KOPT-K1 (cell line): Measurements from ENCODE around the gene BABAM2.
"Not testable (repeated sequence)": the region's sequence is repeated elsewhere in the genome, so short reads cannot be mapped to it uniquely, and the experiment has no call there.

Experiments used
- H3K27ac ChIP-seq: fragments of 200-600 bp; sonication (generic); 2 replicates; pipeline ENCODE4 v1.5.1; 2016; ENCODE audit warnings: antibody characterized with exemption, mild to moderate bottlenecking, low read depth, low read length; ENCODE audit not compliant: poor library complexity, severe bottlenecking
- H3K36me3 ChIP-seq: fragments of 200-600 bp; sonication (generic); 2 replicates; pipeline ENCODE4 v1.5.1; 2017; ENCODE audit warnings: antibody characterized with exemption, mild to moderate bottlenecking, low read length, moderate library complexity; ENCODE audit not compliant: insufficient read depth
- H3K9me3 ChIP-seq: fragments of 200-600 bp; sonication (generic); 2 replicates; pipeline ENCODE4 v1.5.1; 2017; ENCODE audit warnings: antibody characterized with exemption, low read length, mild to moderate bottlenecking; ENCODE audit not compliant: insufficient read depth, poor library complexity, severe bottlenecking

BABAM2 gene

GRCh38 chr2:28085201-28085600 lies 194.7 kb downstream of the BABAM2 start:
- H3K9me3 ChIP-seq: no peaks in the 10 kb centered on the region
- H3K27ac ChIP-seq: no peak overlapping the region
- no peaks in the 10 kb centered on the region for H3K36me3 ChIP-seq

- Histone ChIP-seq H3K9me3 (no peaks in the 10 kb centered on the region), H3K27ac (no peak overlapping the region), H3K36me3 (no peaks in the 10 kb centered on the region)
Measured at GRCh38 chr2:28086611-28087010, 196.1 kb downstream of the BABAM2 start.

DNA sequence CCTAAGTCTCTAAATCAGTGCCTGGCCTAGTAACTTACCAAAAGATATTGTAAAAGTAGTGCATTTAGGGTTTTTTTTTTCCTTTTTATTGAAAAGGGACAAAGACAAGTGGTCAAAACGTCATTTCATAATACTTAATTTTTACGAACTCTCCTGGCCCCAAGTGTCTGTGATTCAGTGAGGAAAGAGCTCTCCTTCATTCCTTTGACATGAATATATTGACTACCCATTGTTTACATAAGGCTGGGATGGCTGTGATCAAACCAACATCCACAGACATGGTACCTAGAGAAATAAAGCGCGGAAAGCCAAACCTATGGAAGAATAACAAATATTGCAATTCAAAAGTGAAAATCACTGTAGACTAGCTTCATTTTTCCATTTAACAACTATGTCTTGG lies 198.4 kb downstream of the BABAM2 start:
- no peak overlapping the region for H3K27ac ChIP-seq
- no peaks in the 10 kb centered on the region for H3K36me3 ChIP-seq
- no peaks in the 10 kb centered on the region for H3K9me3 ChIP-seq

DNA sequence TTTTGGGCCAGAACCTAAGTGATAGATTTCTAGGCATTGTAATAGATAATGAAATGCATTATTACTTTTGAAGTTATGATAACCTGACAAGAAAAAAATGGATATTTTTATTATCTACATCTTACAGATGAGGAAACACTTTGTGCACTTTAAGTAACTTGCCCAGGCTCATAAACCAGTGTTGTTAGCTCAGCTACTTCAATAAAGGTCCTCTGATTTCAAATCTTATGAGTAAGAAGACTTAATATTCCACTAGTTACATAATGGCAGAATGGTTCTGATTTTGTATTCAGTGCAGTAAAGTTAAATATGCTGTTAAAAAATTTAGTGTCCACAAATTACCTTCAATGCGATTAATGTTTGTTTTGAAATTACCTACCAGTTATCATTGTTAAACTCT lies 199.0 kb downstream of the BABAM2 start:
- H3K27ac ChIP-seq: no peak overlapping the region
- no peaks in the 10 kb centered on the region for H3K9me3 ChIP-seq
- H3K36me3 ChIP-seq: no peaks in the 10 kb centered on the region

DNA sequence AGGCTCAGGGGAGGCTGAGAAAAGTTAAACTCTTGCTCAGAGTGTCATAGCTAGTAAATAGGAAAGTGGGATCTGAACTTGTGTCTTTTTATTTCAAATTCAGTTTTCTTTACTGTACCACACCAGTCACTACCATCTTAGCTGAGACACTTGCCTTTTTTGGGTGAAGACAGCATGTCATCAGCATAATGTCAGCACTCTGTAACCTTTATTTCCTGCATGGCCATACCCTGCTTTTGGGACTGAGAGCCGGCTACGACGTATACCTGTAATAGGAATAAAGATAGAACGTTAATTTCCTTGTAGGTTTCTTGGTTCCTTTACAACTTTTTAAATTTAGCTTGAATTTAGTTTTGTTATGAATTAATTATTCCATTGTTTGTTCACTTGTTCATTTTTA lies 202.8 kb downstream of the BABAM2 start:
- no peaks in the 10 kb centered on the region for H3K9me3 ChIP-seq
- no peaks in the 10 kb centered on the region for H3K36me3 ChIP-seq
- no peak overlapping the region for H3K27ac ChIP-seq

GRCh38 chr2:28093768-28094167 lies 203.2 kb downstream of the BABAM2 start:
- Histone ChIP-seq H3K36me3 (no peaks in the 10 kb centered on the region), H3K9me3 (no peaks in the 10 kb centered on the region), H3K27ac (no peak overlapping the region)

GRCh38 chr2:28094739-28095138 lies 204.2 kb downstream of the BABAM2 start:
- Histone ChIP-seq H3K9me3 (no peaks in the 10 kb centered on the region), H3K27ac (no peak overlapping the region), H3K36me3 (no peaks in the 10 kb centered on the region)

DNA sequence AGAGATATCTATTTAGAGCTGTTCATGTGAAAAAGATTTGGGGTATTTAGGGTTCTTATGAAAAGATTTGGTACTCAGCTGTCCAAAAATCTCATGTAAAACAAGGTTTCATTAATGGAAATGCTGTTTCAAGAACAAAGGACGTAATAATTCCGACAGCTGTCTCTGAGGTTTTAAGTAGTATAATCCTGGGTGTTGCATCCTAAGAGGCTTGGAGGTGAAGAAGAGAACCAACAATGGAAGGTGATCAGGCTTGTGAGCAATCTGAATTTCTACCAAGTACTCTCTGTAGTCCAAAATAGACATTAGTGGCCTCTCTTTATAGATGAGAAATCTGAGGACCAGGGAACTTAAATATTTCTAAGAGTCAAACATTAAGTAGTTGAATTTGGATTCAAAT lies 205.1 kb downstream of the BABAM2 start:
- Histone ChIP-seq H3K36me3 (no peaks in the 10 kb centered on the region), H3K9me3 (no peaks in the 10 kb centered on the region), H3K27ac (no peak overlapping the region)

DNA sequence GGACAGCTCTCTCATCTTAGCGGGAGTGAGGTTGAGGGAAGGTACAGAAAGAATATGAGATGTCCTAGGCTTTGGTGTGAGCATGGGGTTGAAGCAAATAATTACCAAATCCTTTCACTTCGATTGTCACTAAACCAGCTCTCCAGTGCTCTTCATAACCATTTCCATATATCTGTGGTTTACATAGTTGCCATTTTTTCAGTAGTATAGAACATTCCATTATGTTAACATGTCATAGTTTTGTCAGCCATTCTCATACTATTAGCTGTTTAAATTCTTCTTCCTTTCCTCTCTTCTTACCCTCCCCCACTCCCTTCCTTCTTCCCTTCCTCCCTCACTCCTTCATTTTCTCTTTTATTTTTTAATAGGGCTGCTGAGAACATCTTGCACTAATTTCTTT lies 205.9 kb downstream of the BABAM2 start:
- no peaks in the 10 kb centered on the region for H3K36me3 ChIP-seq
- H3K9me3 ChIP-seq: no peaks in the 10 kb centered on the region
- H3K27ac ChIP-seq: no peak overlapping the region

DNA sequence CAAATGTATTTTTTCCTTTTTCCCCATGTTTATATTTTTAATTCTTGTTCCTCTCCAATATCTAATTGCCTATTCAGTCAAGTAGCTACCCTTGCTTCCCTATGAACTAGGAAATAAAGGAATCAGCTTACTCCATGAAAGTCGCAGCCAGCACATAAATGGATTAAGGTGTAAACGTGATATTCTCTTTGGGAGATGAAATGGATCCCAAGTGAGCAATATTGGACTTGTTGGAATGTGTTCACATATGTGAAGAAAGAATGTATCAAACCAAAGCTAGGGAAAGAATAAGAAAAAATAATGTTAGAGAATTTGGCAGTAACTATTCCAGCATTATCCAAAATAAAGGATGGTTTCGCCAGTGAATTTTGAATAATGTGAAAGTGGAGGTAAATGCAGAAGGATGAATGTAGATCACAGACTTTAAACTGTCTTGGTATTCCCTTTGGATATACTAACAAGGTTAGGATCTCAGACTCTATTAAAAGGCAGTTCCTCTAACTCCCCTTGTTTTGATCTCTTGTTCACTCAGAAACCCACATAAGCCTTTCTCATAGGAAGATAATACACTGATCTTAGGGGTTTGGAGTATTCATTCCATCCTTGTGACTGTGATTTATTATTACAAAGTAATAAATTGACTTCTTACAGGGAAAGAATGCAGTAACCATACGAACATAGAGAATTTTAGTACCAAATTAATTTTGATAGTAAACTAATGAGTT lies 208.1 kb downstream of the BABAM2 start:
- no peaks in the 10 kb centered on the region for H3K36me3 ChIP-seq

GRCh38 chr2:28101123-28101522 lies 210.6 kb downstream of the BABAM2 start:
- Histone ChIP-seq H3K9me3 (no peaks in the 10 kb centered on the region), H3K27ac (no peak overlapping the region)

More for the DNA sequence above, 208.1 kb downstream of the BABAM2 start:
- Histone ChIP-seq H3K9me3 (no peaks in the 10 kb centered on the region), H3K27ac (no peak overlapping the region)

DNA sequence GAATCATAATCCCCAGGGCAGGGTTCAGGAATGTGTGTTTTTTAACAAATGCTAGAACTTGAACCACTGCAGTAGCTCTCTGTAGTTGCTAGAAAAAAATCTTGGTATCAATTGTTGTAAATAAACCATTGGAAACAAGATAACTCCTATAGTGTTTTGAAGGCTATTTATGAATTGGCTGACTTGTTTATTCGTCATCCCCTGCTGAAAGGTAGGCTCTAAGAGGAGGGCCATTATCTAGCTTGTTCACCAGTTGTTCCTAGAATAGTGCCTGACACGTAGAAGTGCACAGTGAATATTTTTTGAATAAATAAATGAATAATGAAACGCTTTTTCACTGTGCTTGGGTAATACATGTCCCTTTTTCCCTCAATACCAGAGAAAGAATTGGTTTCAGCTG lies 211.4 kb downstream of the BABAM2 start:
- no peaks in the 10 kb centered on the region for H3K9me3 ChIP-seq
- H3K36me3 ChIP-seq: no peaks in the 10 kb centered on the region
- no peak overlapping the region for H3K27ac ChIP-seq

More at GRCh38 chr2:28101123-28101522, 210.6 kb downstream of the BABAM2 start:
- H3K36me3 ChIP-seq: no peaks in the 10 kb centered on the region

- Histone ChIP-seq H3K27ac (no peak overlapping the region), H3K36me3 (no peaks in the 10 kb centered on the region), H3K9me3 (no peaks in the 10 kb centered on the region)
Measured at GRCh38 chr2:28102455-28102874, 211.9 kb downstream of the BABAM2 start.

DNA sequence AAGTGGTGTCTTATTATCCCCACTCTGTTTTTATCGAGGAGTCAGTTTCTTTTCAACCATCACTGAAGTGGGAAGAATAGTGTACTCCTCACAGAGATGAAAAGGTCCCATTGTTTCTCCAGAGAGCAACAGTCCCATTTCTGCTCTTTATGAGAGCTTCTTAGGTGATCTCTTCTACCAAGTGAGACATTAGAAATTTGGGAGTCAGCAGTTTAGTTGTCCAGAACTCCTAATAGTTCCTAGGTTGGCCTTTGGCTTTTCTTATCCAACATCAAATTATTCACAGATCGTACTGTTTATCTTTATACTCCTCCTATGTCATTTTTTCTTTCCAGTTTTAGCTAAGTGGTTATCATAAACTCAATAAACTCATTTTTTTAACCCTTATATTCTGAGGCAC lies 213.1 kb downstream of the BABAM2 start:
- Histone ChIP-seq H3K9me3 (no peaks in the 10 kb centered on the region), H3K27ac (no peak overlapping the region), H3K36me3 (no peaks in the 10 kb centered on the region)

- H3K36me3 ChIP-seq: no peaks in the 10 kb centered on the region
- H3K27ac ChIP-seq: no peak overlapping the region
- H3K9me3 ChIP-seq: no peaks in the 10 kb centered on the region
Measured at GRCh38 chr2:28108143-28108542, 217.6 kb downstream of the BABAM2 start.

- not testable (repeated sequence) for H3K27ac ChIP-seq
Measured at GRCh38 chr2:28113771-28114170, 223.2 kb downstream of the BABAM2 start.

More at GRCh38 chr2:28113771-28114170, 223.2 kb downstream of the BABAM2 start:
- H3K36me3 ChIP-seq, H3K9me3 ChIP-seq: not testable (repeated sequence)
